ENCODE data around the gene CDC20.

CDC20 gene

GRCh38 chr1:43329995-43330751 lies 28.6 kb upstream of the CDC20 start:
- DNase-seq (ENCODE audit: low read depth in 2 of 2): peak; percentile 44 to 73

- DNase-seq (ENCODE audit: low read depth in 2 of 2): no peak
These were observed 27.1 kb upstream of the CDC20 start for GRCh38 chr1:43331688-43332087.

GRCh38 chr1:43334453-43335205 lies 24.2 kb upstream of the CDC20 start:
- DNase-seq (ENCODE audit: low read depth in 2 of 2): no peak

GRCh38 chr1:43337588-43337987 lies 21.2 kb upstream of the CDC20 start, which contains the start of gene MPL:
Gene MPL (plus strand): TSS chr1:43337818. CDS start chr1:43337849, 31 bp downstream.
- no peak for DNase-seq (ENCODE audit: low read depth in 2 of 2)

- no peak for DNase-seq (ENCODE audit: low read depth in 2 of 2)
These were observed 20.8 kb upstream of the CDC20 start for GRCh38 chr1:43338001-43338400.

- DNase-seq (ENCODE audit: low read depth in 2 of 2): no peak
These were observed 19.1 kb upstream of the CDC20 start for GRCh38 chr1:43339584-43340232.

GRCh38 chr1:43340559-43340958 lies 18.2 kb upstream of the CDC20 start:
- no peak for DNase-seq (ENCODE audit: low read depth in 2 of 2)

- DNase-seq (ENCODE audit: low read depth in 2 of 2): no peak
These were observed 14.4 kb upstream of the CDC20 start for GRCh38 chr1:43344267-43344850.

- no peak for DNase-seq (ENCODE audit: low read depth in 2 of 2)
These were observed 13.7 kb upstream of the CDC20 start for GRCh38 chr1:43345120-43345519.

- DNase-seq (ENCODE audit: low read depth in 2 of 2): no peak
These were observed 12.1 kb upstream of the CDC20 start for GRCh38 chr1:43346636-43347035.

GRCh38 chr1:43348343-43348808 lies 10.4 kb upstream of the CDC20 start:
- no peak for DNase-seq (ENCODE audit: low read depth in 2 of 2)

GRCh38 chr1:43348809-43349593 lies 9.8 kb upstream of the CDC20 start:
- no peak for DNase-seq (ENCODE audit: low read depth in 2 of 2)

- DNase-seq (ENCODE audit: low read depth in 2 of 2): no peak
These were observed 9.0 kb upstream of the CDC20 start for GRCh38 chr1:43349594-43350306.

GRCh38 chr1:43350976-43351375 lies 7.8 kb upstream of the CDC20 start:
- no peak for DNase-seq (ENCODE audit: low read depth in 2 of 2)

GRCh38 chr1:43351421-43352350 lies 7.1 kb upstream of the CDC20 start:
- DNase-seq (ENCODE audit: low read depth in 2 of 2): no peak

- DNase-seq (ENCODE audit: low read depth in 2 of 2): no peak
These were observed 6.5 kb upstream of the CDC20 start for GRCh38 chr1:43352351-43352705.

GRCh38 chr1:43352881-43353280 lies 5.9 kb upstream of the CDC20 start:
- no peak for DNase-seq (ENCODE audit: low read depth in 2 of 2)

- DNase-seq (ENCODE audit: low read depth in 2 of 2): no peak
These were observed 4.3 kb upstream of the CDC20 start for GRCh38 chr1:43354471-43354870.

- DNase-seq (ENCODE audit: low read depth in 2 of 2): no peak
These were observed 3.8 kb upstream of the CDC20 start for GRCh38 chr1:43354936-43355335.

GRCh38 chr1:43357251-43357650 lies 1.5 kb upstream of the CDC20 start:
- no peak for DNase-seq (ENCODE audit: low read depth in 2 of 2)

All from stimulated activated CD4-positive, alpha-beta T cell treated with anti-CD3 and anti-CD28 coated beads, Interleukin-12 subunit alpha, Interleukin-12 subunit beta, amount 100 ng/mL, for 24 hours (primary cell).